Central memory CD4-positive, alpha-beta T cell (primary cell): Measurements from ENCODE around the gene DACT3.
A peak's percentile ranks its signal among the peaks of the same experiment; 100 is the strongest.

Experiments
- DNase-seq: peaks from one replicate; pipeline ENCODE4 v3.0.0; 2022

Gene DACT3

GRCh38 chr19:46609511-46610412 is 51.2 kb downstream of the DACT3 start:
- no peak for DNase-seq

DNA sequence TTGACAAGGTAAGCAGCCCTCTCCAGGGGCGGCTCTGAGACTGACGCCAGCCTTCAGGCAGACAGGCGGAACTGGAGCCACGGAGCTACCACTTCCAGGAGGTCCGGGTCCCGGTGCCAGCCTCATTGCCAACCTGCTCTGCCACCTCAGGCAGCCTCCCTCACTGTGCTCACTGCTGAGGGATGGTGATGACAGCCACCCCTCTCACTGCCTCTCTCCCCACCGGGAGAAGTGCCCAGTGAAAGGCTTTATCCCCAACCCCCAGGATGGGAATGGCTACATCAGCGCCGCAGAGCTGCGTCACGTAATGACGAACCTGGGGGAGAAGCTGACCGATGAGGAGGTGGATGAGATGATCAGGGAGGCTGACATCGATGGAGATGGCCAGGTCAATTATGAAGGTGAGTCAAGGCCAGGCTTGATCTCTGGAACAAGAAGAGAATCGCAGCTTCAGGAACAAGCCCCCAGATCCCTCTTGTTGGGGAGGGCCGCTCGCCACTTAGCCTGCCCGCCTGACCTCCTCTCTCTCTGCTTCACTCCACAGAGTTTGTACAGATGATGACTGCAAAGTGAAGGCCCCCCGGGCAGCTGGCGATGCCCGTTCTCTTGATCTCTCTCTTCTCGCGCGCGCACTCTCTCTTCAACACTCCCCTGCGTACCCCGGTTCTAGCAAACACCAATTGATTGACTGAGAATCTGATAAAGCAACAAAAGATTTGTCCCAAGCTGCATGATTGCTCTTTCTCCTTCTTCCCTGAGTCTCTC is 52.2 kb downstream of the DACT3 start:
- DNase-seq, result no peak

GRCh38 chr19:46608178-46608577 is 52.8 kb downstream of the DACT3 start:
- DNase-seq, result no peak

GRCh38 chr19:46607448-46607841 is 53.5 kb downstream of the DACT3 start:
- no peak for DNase-seq

DNA sequence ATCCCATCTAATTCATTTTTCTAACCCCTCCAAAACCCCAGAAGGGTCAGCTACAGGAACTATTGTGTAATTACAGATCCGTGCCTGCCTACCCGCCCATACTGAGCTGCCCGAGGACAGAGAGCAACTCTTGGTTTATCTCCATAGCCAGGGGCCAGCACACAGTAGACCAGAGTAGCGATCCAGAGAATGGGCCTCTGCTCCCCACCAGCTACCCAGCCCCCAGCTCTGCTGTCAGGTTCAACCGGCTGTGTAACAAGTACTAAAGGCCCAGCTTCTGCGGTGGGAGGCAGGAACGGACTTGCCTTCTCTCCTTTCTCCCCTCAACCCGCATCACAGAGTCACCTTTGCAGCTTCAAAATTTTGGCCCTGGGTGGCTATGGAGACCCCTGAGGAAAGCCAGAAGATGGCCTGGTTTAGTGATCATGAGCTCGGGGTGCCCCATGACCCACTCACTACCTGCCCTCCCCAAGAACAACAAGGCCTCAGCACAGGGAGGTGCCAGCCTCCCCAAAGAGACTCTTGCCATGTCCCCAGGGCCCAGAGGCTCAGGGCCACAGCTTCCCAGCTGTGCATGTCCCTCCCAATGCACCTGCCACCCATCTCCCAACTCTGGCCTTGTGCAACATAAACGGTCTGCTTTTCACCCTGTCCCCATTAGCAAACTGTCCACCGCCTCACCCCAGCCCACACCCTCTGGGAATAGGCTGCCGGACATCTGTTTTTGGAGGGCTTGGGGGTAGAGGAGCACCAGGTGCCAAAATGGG is 54.1 kb downstream of the DACT3 start:
- no peak for DNase-seq

- no peak for DNase-seq
These were observed 55.0 kb downstream of the DACT3 start for GRCh38 chr19:46606019-46606418.

GRCh38 chr19:46605356-46605821 is 55.6 kb downstream of the DACT3 start:
- no peak for DNase-seq

GRCh38 chr19:46604781-46605355 is 56.1 kb downstream of the DACT3 start:
- DNase-seq, result no peak

GRCh38 chr19:46603752-46604231 is 57.2 kb downstream of the DACT3 start:
- DNase-seq, result no peak

DNA sequence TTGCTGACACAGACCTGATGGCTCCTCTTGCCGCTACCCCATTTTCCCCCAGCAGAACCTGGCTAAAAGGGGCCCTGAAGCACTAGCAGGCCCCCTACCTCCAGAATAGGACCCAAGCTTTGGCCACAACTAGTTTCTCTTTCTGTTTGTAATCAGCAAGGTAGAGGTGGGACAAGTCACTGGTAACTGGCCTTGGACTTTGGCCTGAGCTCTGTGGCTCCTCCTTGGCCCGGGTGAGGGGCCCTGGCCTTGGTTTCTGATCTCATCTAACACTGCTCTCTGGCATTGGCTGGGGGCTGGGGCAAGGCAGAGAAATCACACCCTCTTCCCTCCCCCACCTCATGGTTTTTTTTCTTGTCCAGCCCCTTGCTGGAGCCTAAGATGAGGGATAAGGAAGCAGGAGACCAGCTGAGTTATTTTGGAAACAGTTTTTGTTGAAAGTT is 57.8 kb downstream of the DACT3 start:
- no peak for DNase-seq

- no peak for DNase-seq
These were observed 58.4 kb downstream of the DACT3 start for GRCh38 chr19:46602392-46603194.

- DNase-seq, result no peak
These were observed 59.4 kb downstream of the DACT3 start, which contains the start of gene CALM3 for GRCh38 chr19:46601318-46602224. TSS of gene CALM3 (plus strand) at chr19:46601330. CDS start at chr19:46601435, 105 bp downstream.

GRCh38 chr19:46600384-46601317 is 60.3 kb downstream of the DACT3 start:
- peak; percentile 96 for DNase-seq

GRCh38 chr19:46599716-46600373 is 61.1 kb downstream of the DACT3 start:
- DNase-seq, result no peak

GRCh38 chr19:46598372-46598917 is 62.5 kb downstream of the DACT3 start:
- no peak for DNase-seq
